Measurements from ENCODE around the gene ZNF519.
"Not testable (repeated sequence)": the region's sequence is repeated elsewhere in the genome, so short reads cannot be mapped to it uniquely, and the experiment has no call there.

Gene ZNF519

GRCh38 chr18:14132271-14132700 is at the start of gene ZNF519:
Gene ZNF519 (minus strand): TSS chr18:14132435. CDS start chr18:14132277, 158 bp downstream.
- H3K9me3 Mint-ChIP-seq = not testable (repeated sequence)
- H3K4me1 Mint-ChIP-seq (ENCODE audit: low read depth) = peaks cover 17% of the 10 kb centered on the region
- H3K27ac Mint-ChIP-seq = peak within 1 kb of the TSS; percentile 83

DNA sequence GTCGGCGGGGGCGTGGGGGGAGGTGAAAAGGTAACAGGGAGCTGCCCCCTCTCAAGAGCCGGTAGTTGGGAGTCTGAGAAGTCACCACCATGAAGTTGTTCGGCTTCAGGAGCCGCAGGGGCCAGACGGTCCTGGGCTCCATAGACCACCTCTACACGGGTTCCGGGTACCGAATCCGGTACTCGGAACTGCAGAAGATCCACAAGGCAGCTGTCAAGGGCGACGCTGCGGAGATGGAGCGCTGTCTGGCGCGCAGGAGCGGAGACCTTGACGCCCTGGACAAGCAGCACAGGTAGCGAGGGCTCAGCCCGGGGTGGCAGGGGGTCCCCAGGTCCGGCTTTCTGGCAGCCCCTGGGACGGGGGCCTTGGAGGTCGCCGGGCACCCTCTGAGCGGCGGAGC is 47.1 kb upstream of the ZNF519 start:
- Mint-ChIP-seq H3K4me3 (peak overlapping the region; percentile 82), H3K4me1 (ENCODE audit: low read depth) (peaks cover 7% of the 10 kb centered on the region), H3K9me3 (no peaks in the 10 kb centered on the region), H3K36me3 (ENCODE audit: low read depth) (no peaks in the 10 kb centered on the region), H3K27ac (peak overlapping the region; percentile 75), H3K27me3 (no peaks in the 10 kb centered on the region)

More at GRCh38 chr18:14132271-14132700, at the start of gene ZNF519:
- H3K27me3 Mint-ChIP-seq; H3K36me3 Mint-ChIP-seq (ENCODE audit: low read depth): not testable (repeated sequence)
- H3K4me3 Mint-ChIP-seq = peak within 1 kb of the TSS; percentile 91

GRCh38 chr18:14178321-14179196 is 46.3 kb upstream of the ZNF519 start:
- H3K4me1 Mint-ChIP-seq (ENCODE audit: low read depth); H3K9me3 Mint-ChIP-seq; H3K36me3 Mint-ChIP-seq (ENCODE audit: low read depth); H3K27me3 Mint-ChIP-seq: not testable (repeated sequence)
- Mint-ChIP-seq H3K27ac (peak overlapping the region; percentile 75), H3K4me3 (peak overlapping the region; percentile 82)

DNA sequence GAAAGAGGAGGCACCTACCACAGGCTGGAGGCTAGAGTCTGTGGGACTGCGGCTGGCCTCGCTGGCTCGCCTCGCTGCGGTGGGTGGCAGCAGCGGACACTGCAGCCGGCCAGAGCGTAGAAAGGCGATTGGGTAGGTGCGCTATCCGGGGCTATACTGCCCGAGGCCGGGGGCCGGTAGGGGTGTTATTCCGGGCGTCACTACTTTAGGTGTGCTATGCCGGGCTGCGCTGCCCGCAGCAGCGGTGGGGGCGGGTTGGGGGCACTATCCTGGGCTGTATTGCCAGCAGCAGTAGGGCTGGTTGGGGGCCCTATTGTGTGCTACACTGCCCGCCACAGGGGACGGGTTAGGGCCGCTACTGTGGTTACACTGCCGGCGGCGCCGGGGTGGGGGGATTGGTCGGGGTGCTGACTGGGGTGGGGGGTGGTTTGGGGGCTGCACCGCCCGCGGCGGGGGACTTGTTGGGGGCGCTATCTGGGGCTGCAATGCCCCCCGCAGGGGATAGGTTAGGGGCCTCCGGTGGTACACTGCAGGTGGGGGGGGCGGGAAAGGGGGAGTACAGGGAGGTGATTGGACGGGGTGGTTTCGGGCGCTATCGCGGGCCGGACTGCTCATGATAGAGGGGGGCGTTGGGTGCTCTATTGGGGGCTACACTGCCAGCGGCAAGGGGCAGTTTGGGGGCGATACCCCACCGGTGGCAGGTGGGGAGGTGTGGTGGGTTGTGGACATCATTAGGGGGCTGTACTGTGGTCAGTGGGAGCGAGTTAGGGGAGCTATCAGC is 45.5 kb upstream of the ZNF519 start:
- H3K27ac Mint-ChIP-seq; H3K36me3 Mint-ChIP-seq (ENCODE audit: low read depth); H3K4me3 Mint-ChIP-seq; H3K9me3 Mint-ChIP-seq; H3K4me1 Mint-ChIP-seq (ENCODE audit: low read depth); H3K27me3 Mint-ChIP-seq: not testable (repeated sequence)

DNA sequence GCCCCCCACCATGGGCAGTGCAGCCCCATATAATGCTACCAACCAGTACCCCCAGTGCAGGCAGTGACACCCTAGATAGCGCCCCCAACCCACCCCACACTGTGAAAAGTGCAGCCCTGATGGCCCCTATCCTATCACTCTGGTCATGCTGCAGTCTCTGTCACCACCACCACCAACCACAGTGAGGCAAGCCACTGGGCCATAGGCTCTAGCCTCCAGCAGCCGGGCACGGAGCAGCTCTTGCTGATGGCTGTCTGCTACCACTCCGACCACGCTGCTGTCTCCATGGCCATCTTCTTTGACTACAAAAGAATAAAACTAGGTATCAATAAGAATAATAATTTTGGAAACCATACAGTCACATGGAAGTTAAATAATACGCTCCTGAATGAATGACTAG is 43.2 kb upstream of the ZNF519 start:
- not testable (repeated sequence) for H3K4me3 Mint-ChIP-seq; H3K9me3 Mint-ChIP-seq; H3K36me3 Mint-ChIP-seq (ENCODE audit: low read depth); H3K27ac Mint-ChIP-seq; H3K4me1 Mint-ChIP-seq (ENCODE audit: low read depth); H3K27me3 Mint-ChIP-seq

DNA sequence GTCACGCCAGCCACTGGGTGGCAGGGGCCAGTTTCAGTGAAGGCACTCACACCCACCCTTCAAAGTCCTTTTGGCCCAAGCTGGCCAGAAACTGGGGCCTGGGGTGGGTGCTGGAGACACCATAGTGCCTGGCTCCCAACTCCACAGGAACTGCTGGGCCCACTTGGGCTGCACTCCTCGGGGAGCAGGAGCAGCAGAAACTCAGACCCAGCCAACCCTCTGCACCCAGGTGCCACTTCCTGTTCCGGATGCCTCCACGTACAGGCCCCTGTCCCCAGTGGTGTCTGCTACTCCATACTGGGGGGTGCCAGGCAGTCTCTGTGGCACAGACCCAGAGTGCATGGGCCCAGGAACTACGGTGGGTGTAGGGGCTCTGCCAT is 42.5 kb upstream of the ZNF519 start:
- Mint-ChIP-seq H3K27ac (no peak overlapping the region), H3K4me1 (ENCODE audit: low read depth) (peaks cover 1% of the 10 kb centered on the region), H3K4me3 (no peak overlapping the region), H3K36me3 (ENCODE audit: low read depth) (no peaks in the 10 kb centered on the region), H3K9me3 (no peaks in the 10 kb centered on the region), H3K27me3 (no peaks in the 10 kb centered on the region)

DNA sequence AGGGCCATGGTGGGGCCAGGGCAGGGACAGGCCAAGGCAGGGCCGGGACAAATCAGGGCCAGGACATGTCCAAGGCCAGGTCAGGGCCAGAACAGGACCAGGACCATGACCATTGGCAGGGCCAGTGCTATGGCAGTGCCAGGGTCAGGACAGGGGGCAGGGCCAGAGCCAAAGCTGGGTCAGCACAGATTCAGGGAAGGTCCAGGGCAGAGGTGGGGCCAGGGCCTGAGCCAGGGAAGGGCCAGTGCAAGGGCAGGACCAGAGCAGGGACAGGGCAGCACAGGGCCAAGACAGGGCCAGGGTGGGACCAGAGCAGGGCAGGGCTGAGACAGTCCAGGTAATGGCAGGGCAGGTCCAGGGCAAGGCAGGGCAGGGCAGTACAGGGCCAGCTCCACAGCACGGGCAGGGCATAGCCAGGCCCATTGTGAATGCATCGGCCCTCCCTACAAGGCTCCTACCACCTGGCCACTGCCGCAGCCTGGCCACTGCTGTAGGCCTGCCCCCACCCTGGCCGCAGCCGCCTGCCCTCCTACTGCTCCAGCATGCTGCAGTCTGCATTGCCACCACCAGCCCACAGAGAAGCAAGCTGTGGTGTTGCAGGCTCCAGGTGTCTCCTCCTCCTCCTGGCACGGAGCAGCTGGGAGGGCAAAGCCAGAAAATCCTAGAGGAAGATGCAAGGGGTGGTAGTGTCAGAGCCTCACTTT is 41.9 kb upstream of the ZNF519 start:
- H3K27ac Mint-ChIP-seq; H3K36me3 Mint-ChIP-seq (ENCODE audit: low read depth); H3K27me3 Mint-ChIP-seq; H3K4me1 Mint-ChIP-seq (ENCODE audit: low read depth); H3K4me3 Mint-ChIP-seq; H3K9me3 Mint-ChIP-seq: not testable (repeated sequence)

GRCh38 chr18:14173116-14173951 is 41.1 kb upstream of the ZNF519 start:
- H3K4me3 Mint-ChIP-seq; H3K9me3 Mint-ChIP-seq; H3K36me3 Mint-ChIP-seq (ENCODE audit: low read depth); H3K27me3 Mint-ChIP-seq; H3K27ac Mint-ChIP-seq; H3K4me1 Mint-ChIP-seq (ENCODE audit: low read depth): not testable (repeated sequence)

DNA sequence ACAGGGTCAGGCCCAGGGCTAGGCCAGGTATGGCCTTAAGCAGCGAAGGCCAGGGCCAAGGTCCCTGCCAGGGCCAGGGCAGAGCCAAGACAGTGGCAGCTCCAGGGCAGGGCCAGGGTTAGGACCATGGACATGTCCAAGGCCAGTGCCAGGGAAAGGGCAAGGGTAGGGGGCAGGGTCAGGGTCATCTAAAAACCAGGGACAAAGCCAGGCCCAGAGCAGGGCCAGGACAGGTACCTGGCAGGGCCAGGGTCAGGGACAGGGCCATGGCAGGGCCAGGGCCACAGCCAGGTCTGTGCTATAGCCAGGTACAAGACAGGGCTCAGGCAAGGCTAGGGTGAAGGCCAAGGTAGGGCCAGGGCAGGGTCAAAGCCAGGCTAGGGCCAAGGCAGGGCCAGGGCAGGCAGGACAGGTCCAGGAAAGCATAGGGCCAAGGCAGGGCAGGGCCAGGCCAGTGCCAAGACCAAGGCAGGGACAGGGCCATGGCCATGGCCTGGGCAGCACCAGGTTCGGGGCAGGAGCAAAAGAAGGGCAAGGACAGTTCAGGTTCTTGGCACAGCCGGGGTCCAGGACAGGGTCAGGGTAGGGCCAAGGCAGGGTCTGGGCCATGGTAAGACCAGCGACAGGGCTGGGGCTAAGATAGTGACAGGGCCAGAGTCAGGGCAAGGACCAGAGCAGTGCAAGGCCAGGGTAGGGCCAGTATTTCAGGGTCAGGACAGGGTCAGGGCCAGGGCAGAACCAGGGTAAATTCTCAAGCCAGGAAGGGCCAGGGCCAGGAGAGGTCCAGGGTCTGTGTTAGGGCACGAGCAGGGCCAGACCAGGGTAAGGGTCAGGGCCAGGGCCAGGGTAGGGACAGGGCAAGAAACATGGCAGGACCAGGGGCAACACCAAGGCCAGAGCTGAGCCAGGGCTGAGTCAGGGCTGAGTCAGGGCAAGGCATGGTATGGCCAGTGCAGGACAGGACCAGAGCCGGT is 40.2 kb upstream of the ZNF519 start:
- not testable (repeated sequence) for H3K9me3 Mint-ChIP-seq; H3K4me1 Mint-ChIP-seq (ENCODE audit: low read depth); H3K4me3 Mint-ChIP-seq; H3K36me3 Mint-ChIP-seq (ENCODE audit: low read depth); H3K27ac Mint-ChIP-seq; H3K27me3 Mint-ChIP-seq

GRCh38 chr18:14171301-14172141 is 39.3 kb upstream of the ZNF519 start:
- not testable (repeated sequence) for H3K36me3 Mint-ChIP-seq (ENCODE audit: low read depth); H3K4me3 Mint-ChIP-seq; H3K9me3 Mint-ChIP-seq; H3K27me3 Mint-ChIP-seq; H3K4me1 Mint-ChIP-seq (ENCODE audit: low read depth); H3K27ac Mint-ChIP-seq

- H3K27me3 Mint-ChIP-seq; H3K4me1 Mint-ChIP-seq (ENCODE audit: low read depth); H3K4me3 Mint-ChIP-seq; H3K36me3 Mint-ChIP-seq (ENCODE audit: low read depth); H3K9me3 Mint-ChIP-seq: not testable (repeated sequence)
- peak overlapping the region; percentile 23 for H3K27ac Mint-ChIP-seq
Measured at GRCh38 chr18:14170367-14171036, 38.3 kb upstream of the ZNF519 start.

- not testable (repeated sequence) for H3K36me3 Mint-ChIP-seq (ENCODE audit: low read depth); H3K4me3 Mint-ChIP-seq; H3K4me1 Mint-ChIP-seq (ENCODE audit: low read depth); H3K27ac Mint-ChIP-seq; H3K9me3 Mint-ChIP-seq
- peaks cover 30% of the 10 kb centered on the region for H3K27me3 Mint-ChIP-seq
Measured at GRCh38 chr18:14162915-14163314, 30.7 kb upstream of the ZNF519 start.
